GM13976 (cell line): ENCODE measurements around the gene NEDD9.

ENCODE experiments used
- DNase-seq: peaks from one replicate; pipeline ENCODE4 v3.0.0; 2012; ENCODE audit warnings: low spot score
- CTCF ChIP-seq: IDR thresholded peaks from 2 replicates; pipeline ENCODE4 v1.5.1; 2012; ENCODE audit warnings: borderline replicate concordance, mild to moderate bottlenecking; ENCODE audit not compliant: insufficient read depth; ENCODE audit errors: extremely low read depth, missing control alignments, control extremely low read depth
- in situ Hi-C: fragments of 300-500 bp; cut with MboI; formaldehyde crosslinking; loops from one replicate; pipeline ENCODE4 v1.12.0; 2022; ENCODE audit warnings: low sequenced_read_pairs, mixed read lengths, inconsistent platforms; ENCODE audit not compliant: unreplicated experiment

Gene NEDD9

GRCh38 chr6:11213422-11214021, 18.9 kb downstream of the NEDD9 start:
- in situ Hi-C loops, result no loop called here
- no peak for TF ChIP-seq CTCF
- DNase-seq, result no peak

GRCh38 chr6:11212664-11213063, 19.8 kb downstream of the NEDD9 start:
- TF ChIP-seq CTCF, result no peak
- DNase-seq, result no peak
- in situ Hi-C loops, result no loop called here

- TF ChIP-seq CTCF, result no peak
- in situ Hi-C loops, result no loop called here
- DNase-seq, result no peak
Measured at GRCh38 chr6:11211254-11211653, 21.2 kb downstream of the NEDD9 start.

- in situ Hi-C loops, result no loop called here
- DNase-seq, result no peak
- no peak for TF ChIP-seq CTCF
Measured at GRCh38 chr6:11210386-11211138, 21.9 kb downstream of the NEDD9 start.

- DNase-seq, result no peak
- in situ Hi-C loops, result no loop called here
- no peak for TF ChIP-seq CTCF
Measured at GRCh38 chr6:11209906-11210305, 22.6 kb downstream of the NEDD9 start.

- in situ Hi-C loops, result no loop called here
Measured at GRCh38 chr6:11209369-11209768, 23.1 kb downstream of the NEDD9 start.

More at GRCh38 chr6:11209369-11209768, 23.1 kb downstream of the NEDD9 start:
- TF ChIP-seq CTCF, result no peak
- no peak for DNase-seq
